GM12872 (cell line): ENCODE data around the gene MTHFS.

Experiments used
- TF ChIP-seq, protein P1 (sequence below): IDR thresholded peaks from 3 replicates; pipeline ENCODE4 v1.5.1; 2011; ENCODE audit warnings: low read depth, mild to moderate bottlenecking, low read length, moderate library complexity; ENCODE audit not compliant: insufficient read depth

Gene MTHFS

DNA sequence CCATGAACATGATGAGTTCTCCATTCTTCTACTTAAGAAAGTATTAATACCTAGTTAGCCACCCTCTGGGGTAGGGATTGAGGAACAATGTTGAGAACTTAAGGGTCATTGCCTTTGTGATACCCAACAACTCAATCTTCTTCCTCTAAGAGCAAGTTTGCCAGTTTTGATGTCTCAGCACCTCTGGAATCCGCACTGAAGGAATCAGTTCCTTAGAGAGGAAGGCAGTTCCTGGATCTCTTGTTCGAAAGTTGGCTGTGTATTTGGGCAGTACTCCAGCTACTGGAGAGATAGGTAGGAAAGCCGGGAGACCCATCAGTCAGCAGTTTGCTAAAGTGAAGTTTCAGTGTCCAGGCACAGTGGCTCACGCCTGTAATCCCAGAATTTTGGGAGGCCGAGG lies 35.6 kb upstream of the MTHFS start:
- TF ChIP-seq, protein P1, sequence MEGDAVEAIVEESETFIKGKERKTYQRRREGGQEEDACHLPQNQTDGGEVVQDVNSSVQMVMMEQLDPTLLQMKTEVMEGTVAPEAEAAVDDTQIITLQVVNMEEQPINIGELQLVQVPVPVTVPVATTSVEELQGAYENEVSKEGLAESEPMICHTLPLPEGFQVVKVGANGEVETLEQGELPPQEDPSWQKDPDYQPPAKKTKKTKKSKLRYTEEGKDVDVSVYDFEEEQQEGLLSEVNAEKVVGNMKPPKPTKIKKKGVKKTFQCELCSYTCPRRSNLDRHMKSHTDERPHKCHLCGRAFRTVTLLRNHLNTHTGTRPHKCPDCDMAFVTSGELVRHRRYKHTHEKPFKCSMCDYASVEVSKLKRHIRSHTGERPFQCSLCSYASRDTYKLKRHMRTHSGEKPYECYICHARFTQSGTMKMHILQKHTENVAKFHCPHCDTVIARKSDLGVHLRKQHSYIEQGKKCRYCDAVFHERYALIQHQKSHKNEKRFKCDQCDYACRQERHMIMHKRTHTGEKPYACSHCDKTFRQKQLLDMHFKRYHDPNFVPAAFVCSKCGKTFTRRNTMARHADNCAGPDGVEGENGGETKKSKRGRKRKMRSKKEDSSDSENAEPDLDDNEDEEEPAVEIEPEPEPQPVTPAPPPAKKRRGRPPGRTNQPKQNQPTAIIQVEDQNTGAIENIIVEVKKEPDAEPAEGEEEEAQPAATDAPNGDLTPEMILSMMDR: no peak

DNA sequence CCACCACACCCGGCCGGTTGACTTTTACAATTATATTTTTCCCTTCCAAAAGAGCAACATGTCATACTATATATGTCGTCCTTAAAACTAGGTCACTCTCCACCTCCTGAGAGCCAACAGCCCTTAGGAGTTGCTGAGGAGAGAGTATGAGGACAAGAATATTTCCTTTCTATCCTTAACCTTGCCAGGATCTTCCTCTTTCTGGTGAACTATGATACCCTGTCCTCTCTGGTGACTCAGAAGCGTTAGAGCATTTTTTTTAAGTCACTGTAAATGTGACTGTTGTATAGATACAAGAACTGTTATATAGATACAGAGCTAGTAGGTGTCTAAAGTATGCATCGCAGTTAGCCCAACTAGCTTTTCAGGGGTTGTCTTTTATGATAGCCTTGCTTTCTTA lies 33.7 kb upstream of the MTHFS start:
- TF ChIP-seq, protein P1: no peak

DNA sequence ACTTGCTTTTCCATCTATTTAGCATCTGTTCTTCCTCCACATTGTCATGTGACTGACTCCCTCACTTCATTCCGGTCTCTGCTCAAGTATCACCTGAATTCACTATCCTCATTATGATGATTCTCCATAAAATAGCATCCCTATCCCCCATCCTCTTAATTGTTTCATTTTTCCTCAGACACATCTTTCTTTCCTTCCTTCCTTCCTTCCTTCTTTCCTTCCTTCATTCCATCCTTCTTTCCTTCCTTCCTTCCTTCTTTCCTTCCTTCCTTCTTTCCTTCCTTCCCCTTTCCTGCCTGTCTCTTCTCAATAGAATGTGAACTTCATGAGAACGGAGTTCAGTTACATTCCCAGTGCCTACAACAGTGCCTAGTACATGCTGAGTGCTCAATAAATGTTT lies 32.6 kb upstream of the MTHFS start:
- TF ChIP-seq, protein P1: no peak

DNA sequence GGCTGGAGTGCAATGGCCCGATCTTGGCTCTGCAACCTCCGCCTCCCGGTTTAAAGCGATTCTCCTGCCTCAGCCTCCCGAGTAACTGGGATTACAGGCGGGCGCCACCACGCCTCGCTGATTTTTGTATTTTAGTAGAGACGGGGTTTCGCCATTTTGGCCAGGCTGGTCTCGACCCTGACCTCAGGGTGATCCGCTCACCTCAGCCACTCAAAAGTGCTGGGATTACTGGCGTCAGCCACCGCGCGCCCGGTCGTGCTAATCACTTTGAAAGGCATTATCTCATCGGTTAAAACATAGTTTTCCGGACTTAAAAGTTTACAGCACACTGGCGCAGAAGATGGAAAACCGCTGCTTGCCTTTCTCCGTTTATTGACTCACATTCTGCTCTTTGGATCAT lies 27.6 kb upstream of the MTHFS start:
- TF ChIP-seq, protein P1: no peak

DNA sequence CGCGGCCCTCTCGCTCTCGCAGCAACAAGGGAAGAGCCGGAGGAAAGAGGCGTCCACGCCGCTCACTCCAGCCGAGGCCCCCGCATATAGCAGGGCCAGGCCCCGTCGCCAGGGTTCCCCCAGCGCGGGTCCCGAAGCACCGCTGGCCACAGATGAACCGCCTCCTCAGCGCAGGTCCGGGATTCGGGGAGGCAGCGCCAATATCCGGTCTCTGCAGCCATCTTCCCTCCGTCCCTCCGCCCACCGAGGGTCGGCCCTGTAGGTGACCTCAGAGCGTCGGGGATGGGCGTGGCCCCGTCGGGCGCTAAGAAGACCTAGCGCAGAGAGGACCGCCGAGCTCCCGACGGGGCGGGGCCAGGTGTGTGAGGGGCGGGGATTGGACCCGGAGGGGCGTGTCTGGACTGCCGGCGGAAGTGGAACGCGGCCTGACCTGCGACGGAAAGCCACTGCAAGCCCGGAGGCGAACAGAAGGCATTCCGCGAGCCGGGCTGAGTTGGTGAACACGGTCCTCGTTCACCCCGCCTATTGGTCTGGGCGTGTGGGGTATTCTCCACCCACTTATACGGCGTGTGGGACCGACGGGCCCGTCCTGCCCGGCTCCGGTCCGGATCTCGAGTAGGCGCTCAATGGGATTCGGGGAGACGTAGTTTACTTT lies 26.8 kb upstream of the MTHFS start:
- TF ChIP-seq, protein P1: no peak

DNA sequence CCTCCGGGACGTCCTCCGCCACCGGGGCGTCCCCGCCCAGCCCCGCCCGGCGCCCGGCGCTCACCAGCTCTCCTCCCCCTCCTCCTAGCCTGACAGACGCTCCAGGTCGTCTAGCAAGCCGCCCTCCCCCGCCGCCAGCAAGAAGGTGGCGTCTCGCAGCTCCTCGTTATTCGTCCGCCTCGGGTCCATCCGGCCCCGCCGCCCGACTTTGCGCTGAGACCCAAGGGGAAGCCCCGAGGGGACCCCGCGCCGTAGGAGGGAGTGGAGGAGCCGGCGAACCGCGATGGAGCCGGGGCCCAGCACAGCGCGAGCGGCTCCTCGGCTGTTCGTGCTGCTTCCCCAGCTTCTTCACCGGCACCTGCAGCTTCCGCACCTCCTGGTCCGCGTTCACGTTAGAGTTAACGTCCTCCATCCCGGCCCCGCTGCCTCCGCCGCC lies 26.3 kb upstream of the MTHFS start:
- TF ChIP-seq, protein P1: no peak

DNA sequence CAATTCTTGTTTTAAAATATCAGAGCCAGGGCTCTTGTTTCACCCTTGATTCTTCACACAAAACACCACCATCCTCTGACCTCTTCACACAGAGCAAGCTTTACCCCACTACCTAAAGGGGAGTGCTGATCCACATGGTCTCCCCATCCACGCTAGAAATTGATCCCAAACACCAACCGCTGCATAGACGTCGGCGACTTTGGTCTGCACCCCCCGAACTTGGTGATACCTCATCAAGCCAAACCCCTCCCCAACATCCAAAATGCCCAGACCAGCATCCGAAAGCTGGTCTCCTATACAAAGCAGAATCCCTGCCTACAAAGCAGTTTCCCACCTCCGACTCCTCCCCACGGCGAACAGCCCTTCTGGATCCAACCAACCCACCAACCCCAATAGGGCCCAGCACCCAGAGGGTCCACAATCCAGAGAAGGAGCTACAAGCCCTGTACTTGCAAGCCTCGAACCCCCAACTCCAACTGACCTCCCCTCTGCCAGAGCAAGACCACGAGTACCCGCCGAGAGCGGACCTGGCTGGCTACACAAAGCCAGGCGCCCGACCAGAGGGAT lies 25.8 kb upstream of the MTHFS start:
- TF ChIP-seq, protein P1: no peak
